GM12878 (cell line): ENCODE results near the gene CCSER1. TPM values are rescaled to one million over a fixed set of nuclear protein-coding genes. Genes with fewer than 3 reads are reported as not detected.
A peak's percentile ranks its signal among the peaks of the same experiment; 100 is the strongest.

Experiments
- ATAC-seq: fragments of 200-7000 bp; cut with Tn5 transposase; 3 replicates; pipeline ENCODE4 v1.9.1; 2020; ENCODE audit warnings: mild to moderate bottlenecking, moderate library complexity
- BruUV-seq: library from RNA; stranded (reverse); fragments of 400-500 nt; replicated peaks from 2 replicates; lab custom pipeline; 2021; lab: Mats Ljungman, UMichigan
- CTCF ChIA-PET: fragments of 300-600 bp; sonication (Branson Sonifier 250); formaldehyde crosslinking; extraction: SDS; loops from one replicate; lab custom pipeline; 2021; ENCODE audit warnings: inconsistent platforms; lab: Yijun Ruan, JAX
- POLR2A ChIA-PET: fragments of 350-600 bp; formaldehyde crosslinking; extraction: SDS; loops from one replicate; lab custom pipeline; 2021; ENCODE audit warnings: inconsistent platforms; lab: Charles Lee
- RAD21 ChIA-PET: fragments of 300-600 bp; sonication (Branson Sonifier 250); formaldehyde crosslinking; loops from one replicate; lab custom pipeline; 2023; ENCODE audit warnings: antibody characterized with exemption; ENCODE audit not compliant: unreplicated experiment; lab: Charles Lee
- SMC1A ChIA-PET: fragments of 300-600 bp; sonication (Branson Sonifier 250); formaldehyde crosslinking; loops from one replicate; lab custom pipeline; 2023; ENCODE audit not compliant: unreplicated experiment, uncharacterized antibody; lab: Charles Lee
- DNase-seq: peaks from one replicate; pipeline ENCODE4 v3.0.0-alpha.2; 2011; ENCODE audit warnings: low read depth, low spot score
- FAIRE-seq: peaks from 3 replicates; lab custom pipeline; 2011; peaks lifted over from hg19 to GRCh38; lab: Jason Lieb, UNC
- H2AFZ ChIP-seq: 2 replicates; pipeline ENCODE4 v1.6.0; 2011; ENCODE audit warnings: low read depth, low read length, control low read depth; ENCODE audit not compliant: control insufficient read depth
- H3K27ac ChIP-seq: 2 replicates; pipeline ENCODE4 v1.5.1; 2011; ENCODE audit warnings: control low read depth; ENCODE audit not compliant: control insufficient read depth, insufficient read depth
- H3K27me3 ChIP-seq, 2 experiments: replicated peaks in 1 of 2; 2 replicates each; pipeline versions ENCODE4 v1.6.0 to v1.6.1; 2011; ENCODE audit warnings: low read length in 1 of 2; ENCODE audit not compliant: control insufficient read depth in 2 of 2, insufficient read depth in 2 of 2
- H3K36me3 ChIP-seq, 2 experiments: 2 replicates each; pipeline ENCODE4 v1.5.1; 2011; ENCODE audit warnings: low read length in 1 of 2; ENCODE audit not compliant: control insufficient read depth in 2 of 2, insufficient read depth in 2 of 2
- H3K4me1 ChIP-seq: 2 replicates; pipeline ENCODE4 v1.6.1; 2011; ENCODE audit warnings: mild to moderate bottlenecking, low read length, moderate library complexity, mixed read lengths; ENCODE audit not compliant: control insufficient read depth, insufficient read depth
- H3K4me2 ChIP-seq: 2 replicates; pipeline ENCODE4 v1.6.0; 2011; ENCODE audit warnings: control low read depth; ENCODE audit not compliant: control insufficient read depth, insufficient read depth
- H3K4me3 ChIP-seq: fragments of 200-600 bp; sonication (generic); 2 replicates; pipeline ENCODE4 v1.5.1; 2016
- H3K79me2 ChIP-seq: 2 replicates; pipeline ENCODE4 v1.6.0; 2011; ENCODE audit warnings: low read length; ENCODE audit not compliant: control insufficient read depth, insufficient read depth
- H3K9ac ChIP-seq: 2 replicates; pipeline ENCODE4 v1.8.0; 2011; ENCODE audit warnings: low read length, control low read depth, mixed read lengths; ENCODE audit not compliant: control insufficient read depth, insufficient read depth
- H3K9me3 ChIP-seq: replicated peaks from 3 replicates; pipeline ENCODE4 v1.5.1; 2011; ENCODE audit warnings: mild to moderate bottlenecking, low read length; ENCODE audit not compliant: control insufficient read depth, insufficient read depth
- H4K20me1 ChIP-seq: 2 replicates; pipeline ENCODE4 v1.6.0; 2011; ENCODE audit not compliant: control insufficient read depth, insufficient read depth
- BRCA1 ChIP-seq: IDR thresholded peaks from 2 replicates; pipeline ENCODE4 v1.6.1; 2011; ENCODE audit warnings: low read depth, low read length, improper control_type of control experiment
- DPF2 ChIP-seq: fragments of 450-650 bp; IDR thresholded peaks from 2 replicates; pipeline ENCODE4 v1.6.1; 2017; ENCODE audit warnings: mild to moderate bottlenecking
- EED ChIP-seq: sonication (generic); IDR thresholded peaks from 2 replicates; pipeline ENCODE4 v1.6.1; 2016; ENCODE audit warnings: antibody characterized with exemption, low read depth
- ELK1 ChIP-seq: IDR thresholded peaks from 2 replicates; pipeline ENCODE4 v1.6.1; 2012; ENCODE audit warnings: low read depth, low read length, improper control_type of control experiment
- FOXK2 ChIP-seq: fragments of 450-650 bp; IDR thresholded peaks from 2 replicates; pipeline ENCODE4 v1.6.1; 2017; ENCODE audit warnings: mild to moderate bottlenecking, moderate library complexity
- IKZF1 ChIP-seq: fragments of 450-650 bp; conservative IDR thresholded peaks from 2 replicates; pipeline ENCODE4 v1.6.1; 2017; ENCODE audit warnings: antibody characterized with exemption, mild to moderate bottlenecking
- IKZF2 ChIP-seq, 2 experiments: fragments of 450-650 bp; IDR thresholded peaks; 2 replicates each; pipeline ENCODE4 v1.6.1; 2017; ENCODE audit warnings: mild to moderate bottlenecking in 2 of 2, moderate library complexity in 2 of 2
- MTA2 ChIP-seq: fragments of 450-650 bp; IDR thresholded peaks from 2 replicates; pipeline ENCODE4 v1.6.1; 2016; ENCODE audit warnings: low read depth, mild to moderate bottlenecking, moderate library complexity
- NR2C1 ChIP-seq: fragments of 450-650 bp; IDR thresholded peaks from 2 replicates; pipeline ENCODE4 v1.6.1; 2017; ENCODE audit warnings: antibody characterized with exemption, mild to moderate bottlenecking, moderate library complexity
- PAX8 ChIP-seq: fragments of 450-650 bp; IDR thresholded peaks from 2 replicates; pipeline ENCODE4 v1.6.1; 2017; ENCODE audit warnings: mild to moderate bottlenecking, moderate library complexity
- PKNOX1 ChIP-seq: fragments of 450-650 bp; IDR thresholded peaks from 2 replicates; pipeline ENCODE4 v1.6.1; 2016; ENCODE audit warnings: mild to moderate bottlenecking
- WGBS: methylation state at CpG from one replicate; pipeline ENCODE4 v1.1.6; 2016; ENCODE audit warnings: low lambda C conversion rate; ENCODE audit not compliant: insufficient replicate concordance, insufficient coverage; ENCODE audit errors: missing lambda C conversion rate; 5-methylcytosine and 5-hydroxymethylcytosine counted together
- in situ Hi-C: fragments of 300-500 bp; cut with MboI; formaldehyde crosslinking; loops from 9 replicates; pipeline ENCODE4 v1.14.3; 2018; ENCODE audit warnings: mixed read lengths
- intact Hi-C: fragments of 100-400 bp; cut with micrococcal nuclease; formaldehyde crosslinking; loops from one replicate; pipeline ENCODE4 v1.14.2; 2022; ENCODE audit not compliant: unreplicated experiment
- polyA plus RNA-seq, 11 experiments: library from polyadenylated mRNA; depleted of rRNA in 4 of 11; unstranded in 6 of 11; stranded (reverse) in 5 of 11; fragments of >200 nt; fragmentation: Nextera tagmentation in 4 of 11; fragmentation: Illumina TruSeq in 1 of 11; extraction: Ambion mirVana in 4 of 11; extraction: Trizol in 1 of 11; gene quantifications; 1 replicate in 1 of 11; 2 replicates in 10 of 11; pipeline versions ENCODE4 v1.2.1 to v1.2.3, GENCODE V29; 2011 to 2016; ENCODE audit warnings: inconsistent platforms in 2 of 11, missing spikeins in 2 of 11, low read depth in 1 of 11
- total RNA-seq, 4 experiments: library from RNA; depleted of rRNA in 3 of 4; stranded (reverse); fragments of >200 nt in 3 of 4; fragmentation: Illumina TruSeq in 1 of 4; extraction: Trizol in 1 of 4; gene quantifications; 2 replicates each; pipeline versions ENCODE4 v1.2.1 to v1.2.3, GENCODE V29; 2013 to 2021

The CCSER1 gene
- total and polyA plus RNA-seq, 10 of the 15 experiments (the other 5 are each of a cell fraction or from before 2014, with no cell fraction given), result 0.22 to 2.7 (median 1.0) TPM

GRCh38 chr4:91325495-91325894 is 1198.3 kb downstream of the CCSER1 start:
- no TSS peak for BruUV-seq
- H3K79me2 ChIP-seq, result no peaks in the 10 kb centered on the region
- POLR2A ChIA-PET, result no interaction called here
- in situ Hi-C loops, result no loop called here
- DNase-seq (no peak), FAIRE-seq (no peak), ATAC-seq (peak; percentile 70)
- no peak overlapping the region for H3K4me2 ChIP-seq
- no peak overlapping the region for H3K4me3 ChIP-seq
- intact Hi-C loops, result no loop called here
- H3K4me1 ChIP-seq, result no peaks in the 10 kb centered on the region
- no peak overlapping the region for H3K9ac ChIP-seq
- H3K27ac ChIP-seq, result no peak overlapping the region
- no peaks in the 10 kb centered on the region for H4K20me1 ChIP-seq
- TF ChIP-seq DPF2, result 0 out of 2 replicates have a peak, but pooled peaks have one; percentile 38
- peak; percentile 37; the same call in 1 of the 2 replicates for TF ChIP-seq MTA2
- TF ChIP-seq ELK1, result no peak
- peak; percentile 42; the same call in 1 of the 2 replicates for TF ChIP-seq IKZF1
- TF ChIP-seq EED, result no peak
- no peak for TF ChIP-seq PAX8
- no peak for TF ChIP-seq NR2C1
- TF ChIP-seq PKNOX1, result no peak
- TF ChIP-seq IKZF2 (IDR thresholded peaks at IDR 0.05), result peak in 1 of 2 experiments; percentile 35; a peak in 2 of 4 replicates
- TF ChIP-seq BRCA1, result no peak
- TF ChIP-seq FOXK2, result no peak
- H3K36me3 ChIP-seq, result no peaks in the 10 kb centered on the region
- 0% methylated on average over 1 of the region's 1 CpG for WGBS
- no peaks in the 10 kb centered on the region for H3K27me3 ChIP-seq
- RAD21 ChIA-PET, result no interaction called here
- no peak overlapping the region for H2AFZ ChIP-seq
- CTCF ChIA-PET, result no interaction called here
- no peaks in the 10 kb centered on the region; the same call in 1 of the 3 replicates for H3K9me3 ChIP-seq
- SMC1A ChIA-PET, result interaction anchor here (1.8 kb wide), 2 partner anchors 11 to 13 kb away, joined by 6 to 7 read pairs; no protein-coding TSS in a partner anchor
